Activated T-cell treated with anti-CD3 and anti-CD28 coated beads, Interleukin-2, amount 50 U/mL, for 24 hours (primary cell): ENCODE measurements around the gene SSBP2.
"Not testable (repeated sequence)": the region's sequence is repeated elsewhere in the genome, so short reads cannot be mapped to it uniquely, and the experiment has no call there.

Source experiments
- DNase-seq: peaks from one replicate; pipeline ENCODE4 v3.0.0-alpha.2; 2020
- H3K27ac Mint-ChIP-seq: 2 replicates; pipeline ENCODE4 v1.8.0; 2020; ENCODE audit warnings: mild to moderate bottlenecking, mixed read lengths
- H3K27me3 Mint-ChIP-seq: 2 replicates; pipeline ENCODE4 v1.8.0; 2020; ENCODE audit warnings: mixed read lengths
- H3K36me3 Mint-ChIP-seq: 2 replicates; pipeline ENCODE4 v1.8.0; 2020; ENCODE audit warnings: low read depth, mixed read lengths
- H3K4me1 Mint-ChIP-seq: 2 replicates; pipeline ENCODE4 v1.8.0; 2020; ENCODE audit warnings: low read depth, mixed read lengths
- H3K4me3 Mint-ChIP-seq: 2 replicates; pipeline ENCODE4 v1.8.0; 2020; ENCODE audit warnings: mild to moderate bottlenecking, moderate library complexity, mixed read lengths
- H3K9me3 Mint-ChIP-seq: 2 replicates; pipeline ENCODE4 v1.8.0; 2020; ENCODE audit warnings: mixed read lengths

The SSBP2 gene

DNA sequence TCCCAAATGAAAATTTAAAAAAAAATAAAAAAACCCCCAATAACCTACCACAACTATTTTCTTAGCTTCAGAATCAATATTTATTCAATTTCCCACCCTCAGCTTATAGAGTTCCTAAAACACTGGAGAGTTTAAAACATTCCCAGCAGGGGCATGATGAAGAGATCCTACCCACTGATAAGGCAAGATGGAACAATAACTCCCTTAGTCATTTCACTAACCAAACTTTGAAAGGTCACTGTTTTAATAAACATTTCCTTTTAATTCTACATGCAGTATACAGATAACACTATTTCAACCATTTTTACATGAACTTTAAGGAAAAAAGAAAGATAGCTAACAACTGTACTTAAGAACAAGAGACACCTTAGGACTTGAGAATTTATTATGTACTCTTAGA lies 322.0 kb downstream of the SSBP2 start:
- no peaks in the 10 kb centered on the region for H3K36me3 Mint-ChIP-seq
- no peaks in the 10 kb centered on the region for H3K27me3 Mint-ChIP-seq
- peaks cover 17% of the 10 kb centered on the region for H3K4me1 Mint-ChIP-seq
- H3K27ac Mint-ChIP-seq: peak overlapping the region; percentile 45
- no peaks in the 10 kb centered on the region for H3K9me3 Mint-ChIP-seq
- no peak overlapping the region for H3K4me3 Mint-ChIP-seq
- DNase-seq: no peak

DNA sequence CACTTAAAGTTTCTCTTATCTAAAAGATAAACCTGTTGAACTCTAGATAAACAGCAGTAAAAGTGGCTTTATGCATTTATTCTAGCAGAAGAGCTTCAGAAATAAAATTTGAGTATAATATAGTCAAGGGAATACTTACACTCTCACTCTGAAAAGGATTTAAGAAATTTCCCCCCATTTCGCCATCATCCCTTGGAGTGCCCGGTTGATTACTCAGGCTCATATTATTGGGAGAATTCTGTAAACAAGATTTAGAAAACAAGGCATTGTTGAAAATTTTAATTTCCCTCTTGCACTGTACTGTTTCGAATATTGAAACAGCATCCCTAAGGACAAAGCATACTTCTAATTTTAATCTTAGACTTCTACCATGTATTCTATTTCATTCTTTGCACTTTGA lies 322.5 kb downstream of the SSBP2 start:
- no peak overlapping the region for H3K27ac Mint-ChIP-seq

DNA sequence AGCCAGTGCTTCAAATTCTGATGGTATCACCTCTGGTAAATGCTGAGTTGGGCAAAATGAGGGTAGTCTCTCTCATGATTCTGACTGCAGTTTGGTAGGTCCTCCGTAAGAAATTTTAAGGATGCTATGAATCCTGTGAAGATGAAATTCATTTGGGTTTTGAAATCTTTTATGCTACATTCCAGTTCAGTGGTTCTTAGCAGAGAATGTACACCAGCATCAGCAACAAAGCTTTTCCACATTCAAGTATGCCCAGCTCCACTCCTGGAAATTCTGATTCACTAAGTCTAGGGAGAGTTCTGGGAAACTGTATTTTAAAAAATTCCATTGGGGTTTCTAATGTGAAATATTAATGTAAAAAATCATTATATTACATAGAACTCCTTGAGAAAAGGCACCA lies 323.3 kb downstream of the SSBP2 start:
- peaks cover 17% of the 10 kb centered on the region for H3K4me1 Mint-ChIP-seq
- no peaks in the 10 kb centered on the region for H3K36me3 Mint-ChIP-seq
- H3K9me3 Mint-ChIP-seq: no peaks in the 10 kb centered on the region
- H3K27ac Mint-ChIP-seq: no peak overlapping the region
- no peak for DNase-seq
- H3K4me3 Mint-ChIP-seq: no peak overlapping the region
- H3K27me3 Mint-ChIP-seq: no peaks in the 10 kb centered on the region

More for the DNA sequence above, 322.5 kb downstream of the SSBP2 start:
- no peak overlapping the region for H3K4me3 Mint-ChIP-seq
- no peaks in the 10 kb centered on the region for H3K9me3 Mint-ChIP-seq
- no peak for DNase-seq
- peaks cover 17% of the 10 kb centered on the region for H3K4me1 Mint-ChIP-seq
- H3K27me3 Mint-ChIP-seq: no peaks in the 10 kb centered on the region
- no peaks in the 10 kb centered on the region for H3K36me3 Mint-ChIP-seq

DNA sequence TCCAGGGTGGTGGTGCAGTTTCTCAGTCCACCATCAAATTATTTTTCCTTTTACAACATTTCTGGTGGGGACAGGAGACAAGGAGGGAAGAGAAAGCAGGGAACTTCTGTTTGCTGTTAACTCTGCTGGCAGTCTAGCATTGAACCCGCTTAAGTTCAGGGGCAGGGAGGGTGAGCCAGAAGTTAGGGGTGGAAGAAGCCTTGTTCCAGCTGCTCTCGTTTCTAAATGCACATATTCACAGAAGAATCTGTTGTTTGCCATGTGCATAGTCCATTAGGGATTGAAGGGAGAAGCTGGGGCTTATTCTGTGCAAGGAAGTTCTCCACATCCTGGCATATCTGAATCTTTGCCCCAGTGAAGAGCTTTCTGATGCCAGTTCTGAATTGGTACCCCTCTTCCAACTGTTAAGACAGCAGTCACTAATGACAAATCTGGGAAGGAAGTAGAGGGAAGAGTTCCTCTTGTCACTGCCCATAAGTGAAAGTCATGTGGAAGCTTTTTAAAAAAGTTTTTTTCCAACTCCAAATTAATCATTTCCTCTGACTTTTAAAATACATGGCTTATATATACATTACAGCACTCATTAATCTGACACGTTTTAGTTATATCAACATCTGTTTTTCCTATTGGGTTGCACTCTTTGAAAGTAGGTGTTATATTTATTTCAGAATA lies 324.4 kb downstream of the SSBP2 start:
- Mint-ChIP-seq H3K4me1 (peaks cover 21% of the 10 kb centered on the region), H3K9me3 (no peaks in the 10 kb centered on the region), H3K27me3 (no peaks in the 10 kb centered on the region), H3K36me3 (no peaks in the 10 kb centered on the region), H3K4me3 (no peak overlapping the region), H3K27ac (no peak overlapping the region)
- no peak for DNase-seq

DNA sequence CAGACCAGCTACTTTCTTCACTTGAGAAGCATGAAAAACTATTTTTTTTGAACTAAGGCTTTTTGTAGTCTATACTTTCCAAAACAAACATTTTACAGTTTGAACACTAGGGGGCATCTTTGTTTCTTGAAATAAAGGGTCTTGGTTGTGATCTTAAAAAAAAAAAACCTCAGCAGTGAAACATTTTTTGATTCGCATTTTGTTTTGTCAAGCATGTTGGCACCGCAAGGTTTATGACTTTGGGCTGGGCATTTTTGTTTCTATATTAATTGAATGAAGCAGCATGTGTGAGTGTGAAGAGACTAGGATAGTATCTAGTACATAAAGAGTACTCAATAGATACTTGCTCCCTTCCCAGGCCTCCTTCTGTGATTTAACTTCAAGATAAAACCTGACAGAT lies 325.3 kb downstream of the SSBP2 start:
- H3K4me3 Mint-ChIP-seq: no peak overlapping the region
- H3K27me3 Mint-ChIP-seq: no peaks in the 10 kb centered on the region
- peaks cover 2% of the 10 kb centered on the region for H3K36me3 Mint-ChIP-seq
- no peaks in the 10 kb centered on the region for H3K9me3 Mint-ChIP-seq
- no peak overlapping the region for H3K27ac Mint-ChIP-seq
- DNase-seq: no peak
- peaks cover 30% of the 10 kb centered on the region for H3K4me1 Mint-ChIP-seq

DNA sequence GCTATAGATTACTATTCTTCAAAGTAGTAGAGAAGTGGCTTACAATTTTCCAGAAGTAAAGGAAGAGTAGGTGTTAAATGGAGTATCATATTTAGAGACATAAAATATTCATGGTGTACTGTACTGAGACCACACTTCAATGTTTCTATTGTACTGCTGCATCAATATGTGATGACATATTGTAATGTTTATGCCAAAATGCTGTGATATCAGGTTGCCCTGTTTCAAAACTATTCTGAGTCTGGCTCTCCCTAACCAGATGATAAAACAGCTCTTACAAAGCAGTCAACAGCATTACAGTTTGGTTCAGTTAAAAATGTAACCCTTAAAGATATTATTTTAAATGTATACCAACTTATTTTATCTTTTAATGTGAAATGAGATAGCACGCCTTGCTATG lies 326.2 kb downstream of the SSBP2 start:
- H3K4me1 Mint-ChIP-seq: peaks cover 39% of the 10 kb centered on the region
- peaks cover 5% of the 10 kb centered on the region for H3K36me3 Mint-ChIP-seq
- no peaks in the 10 kb centered on the region for H3K27me3 Mint-ChIP-seq
- no peaks in the 10 kb centered on the region for H3K9me3 Mint-ChIP-seq
- no peak overlapping the region for H3K27ac Mint-ChIP-seq
- H3K4me3 Mint-ChIP-seq: no peak overlapping the region
- no peak for DNase-seq

DNA sequence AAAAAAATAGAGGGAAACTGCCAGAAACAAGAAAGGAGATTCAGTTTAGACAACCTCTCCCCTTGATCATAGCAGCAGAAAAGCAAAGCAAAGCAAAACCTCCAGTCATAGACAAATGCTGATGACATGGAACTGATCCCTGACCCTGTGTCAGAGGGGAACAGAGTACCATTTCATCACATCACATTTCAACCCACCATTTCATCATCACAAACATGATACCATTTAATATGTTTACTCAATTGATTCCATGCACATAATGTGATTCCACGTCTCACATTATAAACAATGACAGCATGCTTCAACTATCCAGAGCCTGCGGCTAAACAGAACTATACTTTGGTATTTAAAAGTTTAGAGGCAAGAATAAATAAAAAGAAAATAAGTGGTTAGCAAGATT lies 328.2 kb downstream of the SSBP2 start:
- H3K4me1 Mint-ChIP-seq: peaks cover 40% of the 10 kb centered on the region
- peaks cover 11% of the 10 kb centered on the region for H3K36me3 Mint-ChIP-seq
- no peak overlapping the region for H3K27ac Mint-ChIP-seq
- no peaks in the 10 kb centered on the region for H3K27me3 Mint-ChIP-seq
- no peak overlapping the region for H3K4me3 Mint-ChIP-seq
- DNase-seq: no peak
- no peaks in the 10 kb centered on the region for H3K9me3 Mint-ChIP-seq

DNA sequence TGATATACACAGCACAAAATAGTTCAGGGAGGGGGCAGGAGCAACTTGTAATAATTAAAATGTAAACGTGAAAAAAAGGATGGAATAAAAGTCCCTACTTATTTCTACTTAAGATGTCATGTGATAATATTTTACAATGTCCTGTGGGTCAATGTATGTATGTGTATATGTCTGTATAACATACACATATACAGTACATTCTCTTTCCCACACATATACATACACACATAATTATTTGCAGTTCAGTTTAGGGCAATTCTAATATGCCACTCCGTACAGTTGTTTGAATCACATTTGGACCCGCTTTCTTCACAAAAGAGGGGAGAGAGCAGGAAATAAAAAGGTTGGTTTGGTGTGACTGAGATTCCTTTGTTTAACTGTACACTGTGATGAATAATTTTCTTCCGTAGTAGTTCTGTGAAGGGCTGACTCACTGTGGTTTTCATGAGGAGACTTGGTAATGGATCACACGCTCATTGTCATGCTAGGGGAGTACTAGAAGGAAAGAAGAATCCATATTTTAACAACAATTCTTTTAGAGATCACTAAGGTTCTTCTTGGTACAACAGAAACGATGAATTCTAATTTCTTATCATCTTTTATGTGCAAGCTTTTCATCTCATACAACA lies 330.7 kb downstream of the SSBP2 start:
- H3K27me3 Mint-ChIP-seq: no peaks in the 10 kb centered on the region
- H3K4me1 Mint-ChIP-seq: peaks cover 27% of the 10 kb centered on the region
- H3K36me3 Mint-ChIP-seq: peaks cover 13% of the 10 kb centered on the region
- no peak for DNase-seq
- H3K4me3 Mint-ChIP-seq: no peak overlapping the region
- H3K27ac Mint-ChIP-seq: peak overlapping the region; percentile 84
- no peaks in the 10 kb centered on the region for H3K9me3 Mint-ChIP-seq

DNA sequence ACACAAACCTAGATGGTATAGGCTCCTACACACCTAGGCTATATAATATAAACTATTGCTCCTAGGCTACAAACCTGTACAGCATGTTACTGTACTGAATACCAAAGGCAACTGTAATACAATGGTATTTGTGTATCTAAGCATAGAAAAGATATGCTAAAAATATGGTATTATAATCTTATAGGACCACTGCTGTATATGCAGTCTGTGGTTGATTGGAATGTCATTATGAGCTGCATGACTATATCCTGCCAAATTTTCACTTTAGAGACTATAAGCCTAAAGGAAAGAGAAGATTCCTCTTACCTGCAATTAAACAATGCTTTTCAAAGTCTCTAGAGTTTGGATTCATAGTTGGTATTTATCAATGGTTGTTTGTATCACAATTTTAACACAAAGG lies 332.3 kb downstream of the SSBP2 start:
- Mint-ChIP-seq H3K4me1 (peaks cover 27% of the 10 kb centered on the region), H3K27ac (no peak overlapping the region), H3K27me3 (no peaks in the 10 kb centered on the region), H3K4me3 (no peak overlapping the region), H3K9me3 (no peaks in the 10 kb centered on the region), H3K36me3 (peaks cover 13% of the 10 kb centered on the region)
- no peak for DNase-seq

DNA sequence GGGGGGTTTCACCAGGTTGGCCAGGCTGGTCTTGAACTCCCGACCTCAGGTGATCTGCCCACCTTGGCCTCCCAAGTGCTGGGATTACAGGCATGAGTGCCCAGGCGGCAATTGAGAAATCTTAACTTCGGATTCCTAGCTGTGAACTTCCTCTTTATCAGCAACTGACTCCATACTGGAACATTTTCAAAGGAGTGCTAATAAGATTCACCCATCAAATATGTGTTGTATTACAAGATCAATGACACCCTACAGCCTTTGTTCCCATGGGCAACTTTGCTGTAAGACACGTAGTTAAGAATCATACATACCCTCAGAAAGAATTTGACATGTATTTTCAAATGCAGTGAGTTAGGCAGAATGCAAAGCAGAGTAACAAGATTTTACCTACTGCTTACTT lies 333.8 kb downstream of the SSBP2 start:
- Mint-ChIP-seq H3K4me1 (peaks cover 23% of the 10 kb centered on the region), H3K27ac (no peak overlapping the region), H3K36me3 (peaks cover 13% of the 10 kb centered on the region), H3K4me3 (no peak overlapping the region), H3K27me3 (no peaks in the 10 kb centered on the region), H3K9me3 (no peaks in the 10 kb centered on the region)
- DNase-seq: no peak

DNA sequence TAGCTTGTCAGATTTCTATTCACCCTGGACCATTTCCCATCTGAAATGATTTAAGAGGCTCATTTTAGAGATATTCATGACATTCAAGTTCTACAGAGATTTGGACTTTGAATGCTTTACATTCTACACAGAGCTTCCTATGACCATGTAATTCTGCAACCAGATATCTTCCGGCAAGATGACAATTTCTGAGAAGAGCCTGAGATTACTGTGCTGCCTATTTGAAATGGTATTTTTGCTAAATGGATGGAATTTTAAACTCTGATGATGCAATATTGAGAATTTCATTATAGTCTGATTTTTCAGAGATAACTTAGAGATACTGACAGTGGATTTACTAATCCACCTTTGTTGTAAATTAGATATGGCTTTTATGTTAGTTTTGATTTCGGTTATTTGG lies 341.0 kb downstream of the SSBP2 start:
- H3K27ac Mint-ChIP-seq: no peak overlapping the region
- H3K4me1 Mint-ChIP-seq: peaks cover 2% of the 10 kb centered on the region
- H3K9me3 Mint-ChIP-seq: no peaks in the 10 kb centered on the region
- H3K36me3 Mint-ChIP-seq: no peaks in the 10 kb centered on the region
- no peaks in the 10 kb centered on the region for H3K27me3 Mint-ChIP-seq
- no peak overlapping the region for H3K4me3 Mint-ChIP-seq
- DNase-seq: no peak

DNA sequence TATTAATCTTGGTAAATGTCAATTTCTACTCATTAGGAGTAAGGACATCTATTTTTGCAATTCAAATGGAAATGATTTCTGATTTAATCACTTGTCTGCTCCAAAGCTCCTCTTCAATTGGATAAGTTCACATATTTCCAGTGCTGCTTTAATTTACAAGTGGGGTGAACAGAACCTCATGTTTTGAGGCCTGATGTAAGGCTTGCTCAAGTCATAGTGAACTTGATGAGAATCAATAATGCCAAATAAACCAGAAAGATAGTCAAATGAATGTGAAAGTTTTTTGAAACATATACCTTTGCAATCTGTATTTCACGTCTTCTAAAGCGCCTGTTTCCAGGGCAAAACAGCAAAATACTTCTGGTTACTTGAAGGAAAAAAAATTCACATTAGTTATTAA lies 341.5 kb downstream of the SSBP2 start:
- no peaks in the 10 kb centered on the region for H3K27me3 Mint-ChIP-seq

DNA sequence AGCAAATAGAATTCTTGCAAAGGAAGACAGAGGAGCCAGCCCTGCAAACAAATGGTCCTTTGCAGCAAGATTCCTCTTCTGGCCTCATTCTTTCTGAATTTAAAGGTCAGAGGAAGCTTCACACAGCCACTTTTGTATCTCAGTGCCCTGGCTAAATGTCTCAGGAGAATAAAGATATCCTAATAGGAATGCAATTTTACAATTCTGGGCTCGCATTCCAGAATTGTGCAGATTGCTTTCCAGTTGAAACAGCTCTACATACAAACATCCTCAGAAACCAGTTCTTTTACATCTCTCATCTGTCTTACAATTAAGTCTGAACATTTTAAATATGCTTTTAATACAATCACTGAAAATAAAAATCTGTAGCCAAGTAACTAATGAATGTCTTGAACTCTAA lies 342.4 kb downstream of the SSBP2 start:
- H3K4me1 Mint-ChIP-seq: peaks cover 2% of the 10 kb centered on the region
- no peaks in the 10 kb centered on the region for H3K27me3 Mint-ChIP-seq
- H3K9me3 Mint-ChIP-seq: no peaks in the 10 kb centered on the region
- DNase-seq: no peak
- H3K4me3 Mint-ChIP-seq: no peak overlapping the region
- no peaks in the 10 kb centered on the region for H3K36me3 Mint-ChIP-seq
- no peak overlapping the region for H3K27ac Mint-ChIP-seq

More for the DNA sequence above, 341.5 kb downstream of the SSBP2 start:
- peaks cover 2% of the 10 kb centered on the region for H3K4me1 Mint-ChIP-seq
- no peak overlapping the region for H3K27ac Mint-ChIP-seq
- DNase-seq: no peak
- H3K36me3 Mint-ChIP-seq: no peaks in the 10 kb centered on the region
- no peaks in the 10 kb centered on the region for H3K9me3 Mint-ChIP-seq
- no peak overlapping the region for H3K4me3 Mint-ChIP-seq

DNA sequence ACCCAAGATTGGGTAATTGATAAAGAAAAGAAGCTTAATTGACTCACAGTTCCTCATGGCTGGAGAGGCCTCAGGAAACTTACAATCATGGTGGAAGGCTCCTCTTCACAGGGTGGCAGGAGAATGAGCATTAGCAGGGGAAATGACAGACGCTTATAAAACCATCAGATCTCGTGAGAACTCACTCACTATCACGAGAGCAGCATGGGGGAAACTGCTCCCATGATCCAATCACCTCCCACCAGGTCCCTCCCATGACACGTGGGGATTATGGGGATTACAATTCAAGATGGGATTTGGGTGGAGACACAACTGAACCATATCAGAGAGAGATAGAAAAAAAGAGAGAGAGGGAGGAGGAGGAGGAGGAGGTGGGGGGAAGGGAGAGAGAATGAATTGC lies 343.1 kb downstream of the SSBP2 start:
- H3K4me1 Mint-ChIP-seq, DNase-seq, H3K9me3 Mint-ChIP-seq, H3K36me3 Mint-ChIP-seq, H3K27me3 Mint-ChIP-seq, H3K4me3 Mint-ChIP-seq, H3K27ac Mint-ChIP-seq: not testable (repeated sequence)

DNA sequence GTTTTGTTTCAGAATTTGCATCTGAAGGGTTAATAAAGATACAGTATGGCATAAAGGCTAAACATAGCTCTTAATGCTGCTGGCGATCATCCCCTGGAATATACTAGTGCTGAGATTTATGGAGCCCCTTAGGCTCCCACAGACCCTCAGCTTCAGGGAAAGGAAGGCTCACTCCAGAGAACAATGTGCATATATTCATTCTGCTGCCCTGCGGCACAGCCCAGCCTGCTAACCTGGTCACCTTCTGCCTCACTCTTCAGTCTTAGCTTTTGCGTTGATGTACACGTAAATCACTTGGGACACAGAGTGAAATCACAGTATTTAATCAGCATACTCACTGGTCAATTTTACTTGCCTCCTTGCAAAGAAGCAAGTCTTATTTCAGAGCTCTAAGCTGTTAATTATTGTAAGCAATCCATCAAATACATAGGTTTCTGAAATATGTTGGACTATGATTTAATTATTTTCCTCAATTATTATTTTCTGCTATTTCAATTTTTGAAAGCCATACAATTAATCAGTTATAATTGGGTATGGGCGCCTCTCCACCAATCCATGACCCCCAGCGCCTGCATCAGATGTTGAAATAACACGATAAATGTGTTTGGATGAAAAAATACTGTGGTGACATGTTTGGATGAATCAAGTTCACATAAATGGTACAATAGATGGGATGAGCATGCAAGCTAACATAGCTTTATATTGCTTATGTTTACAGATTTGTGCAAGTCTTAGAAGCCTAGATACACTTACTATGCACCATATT lies 345.6 kb downstream of the SSBP2 start:
- H3K27ac Mint-ChIP-seq: no peak overlapping the region
- no peaks in the 10 kb centered on the region for H3K36me3 Mint-ChIP-seq

More for the DNA sequence above, 345.6 kb downstream of the SSBP2 start:
- H3K27me3 Mint-ChIP-seq: peaks cover 19% of the 10 kb centered on the region
- no peak overlapping the region for H3K4me3 Mint-ChIP-seq
- H3K9me3 Mint-ChIP-seq: no peaks in the 10 kb centered on the region
- no peak for DNase-seq
- H3K4me1 Mint-ChIP-seq: peaks cover 2% of the 10 kb centered on the region
